ENCODE results near the gene NRSN1.

The NRSN1 gene

GRCh38 chr6:24093381-24093780 lies 32.6 kb upstream of the NRSN1 start:
- no peak overlapping the region for H3K4me3 ChIP-seq (ENCODE audit: low read depth, low read length)
- in situ Hi-C loops (cut with HindIII; ENCODE audit: low sequenced_read_pairs), result no loop called here
- no peak for DNase-seq (ENCODE audit: low read depth, low spot score)
- TF ChIP-seq, protein P1, sequence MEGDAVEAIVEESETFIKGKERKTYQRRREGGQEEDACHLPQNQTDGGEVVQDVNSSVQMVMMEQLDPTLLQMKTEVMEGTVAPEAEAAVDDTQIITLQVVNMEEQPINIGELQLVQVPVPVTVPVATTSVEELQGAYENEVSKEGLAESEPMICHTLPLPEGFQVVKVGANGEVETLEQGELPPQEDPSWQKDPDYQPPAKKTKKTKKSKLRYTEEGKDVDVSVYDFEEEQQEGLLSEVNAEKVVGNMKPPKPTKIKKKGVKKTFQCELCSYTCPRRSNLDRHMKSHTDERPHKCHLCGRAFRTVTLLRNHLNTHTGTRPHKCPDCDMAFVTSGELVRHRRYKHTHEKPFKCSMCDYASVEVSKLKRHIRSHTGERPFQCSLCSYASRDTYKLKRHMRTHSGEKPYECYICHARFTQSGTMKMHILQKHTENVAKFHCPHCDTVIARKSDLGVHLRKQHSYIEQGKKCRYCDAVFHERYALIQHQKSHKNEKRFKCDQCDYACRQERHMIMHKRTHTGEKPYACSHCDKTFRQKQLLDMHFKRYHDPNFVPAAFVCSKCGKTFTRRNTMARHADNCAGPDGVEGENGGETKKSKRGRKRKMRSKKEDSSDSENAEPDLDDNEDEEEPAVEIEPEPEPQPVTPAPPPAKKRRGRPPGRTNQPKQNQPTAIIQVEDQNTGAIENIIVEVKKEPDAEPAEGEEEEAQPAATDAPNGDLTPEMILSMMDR (IDR thresholded peaks at IDR 0.05; ENCODE audit: low read depth, low read length), result no peak

DNA sequence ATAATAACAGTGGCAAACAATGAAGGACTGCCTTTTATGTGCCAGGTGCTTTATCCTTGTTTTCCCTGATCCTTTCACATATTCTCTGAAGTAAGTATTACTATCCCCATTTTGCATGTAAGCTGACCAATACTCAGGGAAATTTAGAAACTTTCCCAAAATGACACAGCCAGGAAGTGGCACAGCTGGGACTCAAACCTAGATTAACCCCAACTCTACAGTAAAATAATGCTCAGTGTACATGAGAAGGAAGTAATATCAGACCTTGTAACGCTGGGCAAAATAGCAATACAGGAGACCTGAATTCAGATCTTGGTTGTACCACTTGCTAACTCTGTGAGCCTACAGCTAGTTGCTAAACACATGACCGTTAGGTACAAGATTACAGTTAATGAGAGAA lies 26.8 kb upstream of the NRSN1 start:
- TF ChIP-seq, protein P1 (IDR thresholded peaks at IDR 0.05; ENCODE audit: low read depth, low read length), result no peak
- H3K4me3 ChIP-seq (ENCODE audit: low read depth, low read length), result no peak overlapping the region
- no peak for DNase-seq (ENCODE audit: low read depth, low spot score)
- in situ Hi-C loops (cut with HindIII; ENCODE audit: low sequenced_read_pairs), result no loop called here

DNA sequence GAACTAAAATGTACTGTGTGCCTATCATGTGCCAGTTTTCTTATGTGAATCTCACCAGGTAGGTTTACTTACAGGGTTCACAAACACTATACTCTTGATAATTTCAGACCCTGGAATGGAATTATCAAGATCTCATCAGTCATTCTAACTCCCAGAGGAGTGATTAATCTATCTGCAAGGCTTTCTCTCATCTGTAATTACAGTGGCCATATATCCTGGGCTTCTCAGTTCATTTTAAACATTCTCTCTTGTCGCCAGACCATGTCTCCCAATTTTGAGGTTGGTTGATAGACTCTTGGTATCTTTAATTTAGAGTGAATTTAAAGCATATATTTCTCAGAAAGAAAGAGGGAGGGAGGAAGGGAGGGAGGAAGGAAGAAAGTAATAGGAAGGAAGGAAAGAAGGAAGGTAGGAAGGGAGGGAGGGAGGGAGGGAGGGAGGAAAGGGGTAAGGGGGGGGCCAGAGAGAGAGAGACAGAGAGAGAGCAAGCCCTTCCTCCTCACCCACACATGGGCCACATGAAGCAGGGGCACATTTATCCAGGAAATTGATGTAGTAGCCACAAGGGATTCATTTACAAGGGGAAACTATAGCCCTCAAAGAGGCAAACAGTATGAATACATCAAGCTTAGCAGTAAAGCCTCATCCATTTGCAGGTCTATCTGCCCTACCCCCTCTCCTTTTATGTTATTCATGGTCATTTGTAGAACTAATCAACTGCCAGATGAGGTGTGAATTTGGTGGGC lies 25.8 kb upstream of the NRSN1 start:
- TF ChIP-seq, protein P1 (IDR thresholded peaks at IDR 0.05; ENCODE audit: low read depth, low read length), result no peak
- in situ Hi-C loops (cut with HindIII; ENCODE audit: low sequenced_read_pairs), result no loop called here
- no peak overlapping the region for H3K4me3 ChIP-seq (ENCODE audit: low read depth, low read length)

DNA sequence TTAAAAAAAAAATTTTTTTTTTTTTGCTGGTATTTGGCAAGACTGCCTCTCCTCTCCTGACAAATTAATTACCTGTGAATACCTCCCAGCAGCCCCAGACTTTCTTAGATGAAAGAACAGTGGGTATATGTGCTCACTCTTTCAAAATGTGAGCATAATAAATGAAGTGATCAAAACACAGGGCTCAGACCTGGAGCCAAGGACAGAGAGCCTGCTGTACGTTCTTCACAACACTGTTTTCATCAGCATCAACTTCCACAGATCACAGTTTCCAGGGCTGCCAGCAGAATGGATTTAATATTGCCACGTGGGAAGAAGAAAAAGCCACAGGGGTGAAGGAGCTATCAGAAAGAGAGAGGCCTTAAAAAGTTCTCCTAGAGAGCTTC lies 25.3 kb upstream of the NRSN1 start:
- in situ Hi-C loops (cut with HindIII; ENCODE audit: low sequenced_read_pairs), result no loop called here
- TF ChIP-seq, protein P1 (IDR thresholded peaks at IDR 0.05; ENCODE audit: low read depth, low read length), result no peak
- H3K4me3 ChIP-seq (ENCODE audit: low read depth, low read length), result no peak overlapping the region
- no peak for DNase-seq (ENCODE audit: low read depth, low spot score)

More for the DNA sequence above, 25.8 kb upstream of the NRSN1 start:
- DNase-seq (ENCODE audit: low read depth, low spot score), result no peak

DNA sequence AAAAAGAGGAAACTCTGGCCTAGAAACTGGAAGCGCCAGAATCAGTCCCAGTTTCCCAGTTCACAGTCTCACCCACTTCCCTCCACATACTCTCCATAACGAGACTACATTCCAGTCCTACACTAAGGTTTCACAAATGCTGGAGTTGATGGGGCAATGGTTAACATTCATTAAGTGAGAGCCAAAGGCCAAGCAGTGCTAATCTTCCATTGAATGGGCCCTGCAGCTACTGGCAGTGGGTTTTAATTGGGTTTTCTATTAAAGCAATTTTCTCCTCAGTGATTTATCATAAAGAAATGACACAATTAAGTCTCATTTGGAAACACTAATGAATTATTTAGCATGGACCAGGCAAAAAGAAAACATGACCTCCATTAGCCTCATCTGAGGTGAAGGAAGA lies 20.8 kb upstream of the NRSN1 start:
- TF ChIP-seq, protein P1 (IDR thresholded peaks at IDR 0.05; ENCODE audit: low read depth, low read length), result no peak
- no peak overlapping the region for H3K4me3 ChIP-seq (ENCODE audit: low read depth, low read length)
- in situ Hi-C loops (cut with HindIII; ENCODE audit: low sequenced_read_pairs), result no loop called here
- DNase-seq (ENCODE audit: low read depth, low spot score), result no peak

GRCh38 chr6:24106291-24106690 lies 19.7 kb upstream of the NRSN1 start:
- no peak for DNase-seq (ENCODE audit: low read depth, low spot score)
- TF ChIP-seq, protein P1 (IDR thresholded peaks at IDR 0.05; ENCODE audit: low read depth, low read length), result no peak
- H3K4me3 ChIP-seq (ENCODE audit: low read depth, low read length), result no peak overlapping the region
- in situ Hi-C loops (cut with HindIII; ENCODE audit: low sequenced_read_pairs), result no loop called here

Measured in astrocyte of the spinal cord (primary cell).